ENCODE data around the gene SLFN14.
"Not testable (repeated sequence)": the region's sequence is repeated elsewhere in the genome, so short reads cannot be mapped to it uniquely, and the experiment has no call there.

The SLFN14 gene

DNA sequence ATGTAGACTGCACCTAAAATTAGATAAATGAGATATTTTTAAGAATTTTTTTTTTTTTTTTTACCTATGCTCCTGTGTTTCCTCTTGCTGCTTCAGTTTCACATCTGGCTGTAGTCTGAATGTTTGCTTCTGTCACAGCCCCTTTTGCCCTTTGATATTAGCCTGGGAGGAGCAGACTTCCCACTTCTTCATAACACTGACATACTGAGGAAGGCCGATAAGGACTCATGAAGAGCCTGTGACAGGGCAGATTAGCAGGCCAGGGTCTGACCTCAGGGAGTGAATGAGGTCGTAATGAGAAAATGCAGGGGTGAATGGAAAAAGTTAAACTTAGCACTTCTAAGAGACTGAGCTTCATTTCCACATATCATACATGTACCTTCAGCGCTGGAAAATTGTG is at the start of gene SLFN14:
Gene SLFN14, minus strand, starts transcription at position 117 of the 400 bp plus-strand sequence. CDS start 2,757 bp downstream, outside the sequence.
- DNase-seq (ENCODE audit: low read depth), result no peak

- DNase-seq (ENCODE audit: low read depth), result no peak
Observed at GRCh38 chr17:35609831-35610230, 49.2 kb upstream of the SLFN14 start.

DNA sequence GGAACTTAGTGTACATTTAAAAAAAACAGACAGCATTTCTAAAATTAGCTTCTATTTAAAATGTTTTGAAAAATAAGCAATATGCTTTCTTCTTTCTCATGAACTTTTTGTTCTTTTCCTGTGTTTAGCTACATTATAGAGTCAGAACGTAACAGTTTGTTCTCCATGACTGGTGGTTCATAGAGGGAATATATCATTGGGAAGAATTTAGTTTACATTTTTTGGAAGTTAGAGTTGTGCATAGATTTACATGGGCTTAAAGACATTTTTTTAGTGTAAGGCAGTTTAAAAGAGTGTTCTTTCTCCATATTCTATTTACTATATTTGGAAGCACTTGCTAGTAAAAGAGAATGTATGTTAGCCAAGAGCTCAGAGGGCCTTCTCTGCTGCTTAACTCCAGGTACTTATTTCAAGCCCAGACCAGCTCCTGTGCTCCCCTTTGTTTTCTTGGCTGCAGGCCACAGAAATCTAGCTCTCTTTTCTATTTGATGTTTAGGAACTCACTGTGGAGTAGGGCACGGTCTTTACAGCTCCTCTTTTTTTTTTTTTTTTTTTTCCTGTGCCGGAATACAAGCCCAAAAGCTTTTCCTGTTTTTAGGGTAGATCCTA is 46.7 kb upstream of the SLFN14 start:
- DNase-seq (ENCODE audit: low read depth), result no peak

DNA sequence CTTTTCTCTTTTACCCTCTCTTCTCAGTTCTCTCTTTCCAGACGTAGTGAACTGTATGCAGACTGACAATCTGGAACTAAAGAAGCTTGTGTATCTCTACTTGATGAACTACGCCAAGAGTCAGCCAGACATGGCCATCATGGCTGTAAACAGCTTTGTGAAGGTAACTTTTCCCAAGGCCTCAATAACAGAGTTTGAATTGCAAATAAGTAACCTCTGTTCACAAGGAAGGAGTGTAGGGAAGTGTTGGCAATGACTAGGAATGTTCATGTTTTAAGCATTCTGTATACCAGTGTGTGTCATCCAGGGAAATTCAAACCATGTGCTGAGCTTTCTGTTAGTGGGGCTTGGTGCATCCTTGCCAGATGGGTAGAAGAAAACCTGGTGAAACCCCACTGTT is 45.1 kb upstream of the SLFN14 start:
- DNase-seq (ENCODE audit: low read depth), result no peak

- DNase-seq (ENCODE audit: low read depth), result no peak
Observed at GRCh38 chr17:35603674-35604073, 43.1 kb upstream of the SLFN14 start.

- DNase-seq (ENCODE audit: low read depth), result no peak
Observed at GRCh38 chr17:35597604-35598003, 37.0 kb upstream of the SLFN14 start.

DNA sequence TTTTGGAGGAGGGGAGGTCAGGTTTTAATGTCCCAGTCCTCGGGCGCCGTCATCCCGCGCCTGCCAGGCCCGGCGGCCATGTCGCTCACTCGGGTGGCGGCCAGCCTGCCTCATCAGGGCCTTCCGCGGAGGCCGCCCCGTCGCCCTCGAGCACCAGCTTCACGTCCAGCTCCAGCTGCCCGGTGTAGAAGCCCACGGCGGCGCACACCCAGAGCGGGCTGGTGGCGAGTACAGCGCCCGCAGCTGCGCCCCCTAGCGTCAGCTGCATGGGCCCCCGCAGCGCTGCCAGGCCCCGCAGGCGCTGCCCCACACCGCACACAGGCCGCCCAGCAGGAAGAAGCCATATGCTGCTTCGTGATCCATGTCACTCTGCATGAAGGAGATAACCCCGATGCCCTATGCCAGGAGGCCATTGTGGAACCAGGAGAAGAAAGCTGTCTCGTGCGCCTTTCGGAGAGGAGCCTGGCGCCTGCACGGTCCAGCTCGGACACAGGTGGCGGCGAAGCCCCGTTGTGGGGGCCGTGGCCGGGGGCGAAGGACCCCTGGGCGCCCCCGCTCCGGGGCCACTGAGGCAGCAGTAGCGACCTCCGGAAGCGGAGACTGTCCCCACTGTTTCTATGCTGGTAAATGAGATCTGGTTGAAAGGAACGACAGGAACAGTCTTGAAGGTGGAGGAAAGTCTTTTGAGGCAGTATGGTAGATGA is 36.1 kb upstream of the SLFN14 start:
- no peak for DNase-seq (ENCODE audit: low read depth)

DNA sequence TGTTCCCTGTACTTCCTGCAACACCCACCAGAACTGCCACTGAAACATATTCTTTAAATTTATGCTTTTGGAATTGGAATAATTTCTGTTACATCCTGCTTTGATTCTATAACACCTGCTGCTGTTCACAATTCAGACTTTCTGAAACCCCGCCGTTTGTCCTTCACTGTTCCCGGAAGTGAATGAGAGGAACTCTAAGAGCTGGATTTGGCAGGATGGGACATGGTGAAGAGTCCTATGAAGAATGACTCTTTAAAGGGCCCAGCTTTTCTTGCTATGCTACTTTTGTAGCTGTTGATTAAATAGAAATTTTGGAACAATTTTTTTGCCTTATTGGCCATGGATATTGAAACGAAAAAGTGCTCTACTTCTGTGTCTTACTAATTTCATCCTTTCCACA is 35.5 kb upstream of the SLFN14 start:
- no peak for DNase-seq (ENCODE audit: low read depth)

DNA sequence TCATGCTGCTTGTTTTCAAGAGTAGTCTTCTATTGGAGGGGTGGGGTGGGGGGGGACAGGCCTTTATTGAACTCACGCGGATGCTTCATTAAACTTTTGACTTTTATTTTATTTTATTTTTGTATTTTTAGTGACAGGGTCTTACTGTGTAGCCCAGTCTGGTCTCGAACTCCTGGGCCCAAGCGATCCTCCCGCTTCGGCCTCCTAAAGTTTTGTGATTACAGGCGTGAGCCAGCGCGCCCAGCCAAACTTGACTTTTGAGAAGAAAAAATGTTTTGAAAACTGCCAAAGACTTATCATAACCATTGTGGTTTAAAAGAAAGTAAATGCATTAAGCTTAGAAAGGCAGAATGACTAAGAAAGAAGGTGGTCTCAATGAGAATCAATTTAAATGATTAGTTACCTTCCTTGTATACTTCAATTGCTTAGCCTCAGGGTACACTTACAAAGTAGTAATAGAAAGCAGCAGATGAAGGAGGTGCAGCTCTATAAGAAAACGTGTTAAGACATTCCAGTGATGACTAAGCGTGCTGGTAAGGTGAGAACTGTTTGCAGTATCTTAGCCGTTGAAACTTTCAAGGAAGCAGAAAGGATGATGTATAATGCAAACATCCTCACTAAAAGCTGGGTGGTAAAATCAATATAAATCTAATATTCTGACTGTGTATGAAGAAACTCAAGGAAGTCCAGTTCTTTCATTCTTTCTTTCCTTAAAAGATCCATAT is 27.7 kb upstream of the SLFN14 start:
- DNase-seq (ENCODE audit: low read depth), result no peak

- DNase-seq (ENCODE audit: low read depth), result peak; percentile 93
Observed at GRCh38 chr17:35587074-35587961, 26.7 kb upstream of the SLFN14 start, which contains the start of gene AP2B1. Gene AP2B1 (plus strand): TSS chr17:35587322. CDS start chr17:35594031, 6,709 bp downstream.

DNA sequence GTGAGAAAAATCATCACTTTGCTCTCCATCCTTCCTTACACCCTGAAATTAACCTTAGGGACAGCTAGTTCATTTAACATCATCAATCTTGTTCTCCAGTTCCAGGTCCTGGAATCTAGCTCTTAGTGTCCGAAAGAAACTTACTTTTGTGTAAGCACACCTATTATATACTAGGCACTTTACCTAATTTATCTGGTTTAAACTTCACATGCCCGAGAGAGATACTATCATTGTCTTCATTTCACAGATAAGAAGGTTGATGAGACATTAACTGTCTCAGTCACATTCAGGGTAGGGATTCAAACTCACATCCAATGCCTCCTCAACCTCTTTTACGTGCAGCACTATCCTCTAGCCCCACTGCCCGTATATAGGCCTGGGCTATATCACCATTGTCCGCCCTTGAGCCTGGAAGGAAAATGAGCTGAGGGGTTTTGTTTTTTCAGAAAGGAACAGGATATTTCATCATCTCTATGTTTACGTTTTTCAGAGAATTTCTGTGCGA is 26.0 kb upstream of the SLFN14 start:
- no peak for DNase-seq (ENCODE audit: low read depth)

- no peak for DNase-seq (ENCODE audit: low read depth)
Observed at GRCh38 chr17:35584061-35584460, 23.4 kb upstream of the SLFN14 start.

- no peak for DNase-seq (ENCODE audit: low read depth)
Observed at GRCh38 chr17:35578929-35579432, 18.4 kb upstream of the SLFN14 start.

DNA sequence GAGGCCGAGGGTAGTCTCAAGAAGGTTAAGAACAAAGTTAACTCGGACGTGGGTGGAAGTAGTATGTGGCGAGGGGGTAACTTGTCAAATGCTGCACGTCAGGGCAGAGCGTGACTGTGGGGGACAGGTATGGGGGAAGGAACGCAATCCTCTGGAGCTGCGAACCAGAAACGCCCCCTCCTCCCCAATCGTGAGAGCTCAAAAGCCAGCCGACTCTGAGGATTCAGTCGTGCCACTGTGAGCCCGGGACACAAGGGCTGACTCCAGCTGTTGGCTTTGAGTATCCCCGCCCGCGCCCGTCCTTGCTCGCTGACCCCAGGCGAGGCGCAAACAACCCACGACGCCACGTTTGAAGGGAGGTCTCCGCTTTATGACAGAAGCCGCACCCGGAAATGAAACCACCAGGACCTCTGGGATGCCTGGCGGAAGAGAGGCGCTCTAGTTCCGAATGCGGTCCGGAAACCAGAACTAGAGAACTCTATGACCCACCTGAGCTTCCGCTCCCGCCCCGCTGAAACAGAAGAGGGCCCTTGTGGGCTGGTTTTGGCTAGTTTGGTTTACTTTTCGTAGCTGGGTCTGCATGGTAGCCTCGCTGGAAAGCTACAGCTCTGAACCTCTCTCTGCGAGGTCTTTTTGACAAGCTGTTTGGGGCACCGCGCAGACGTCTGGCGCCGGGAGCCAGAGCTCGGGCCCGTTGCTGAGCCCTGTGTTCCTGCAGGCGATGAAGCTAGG is 17.7 kb upstream of the SLFN14 start, which contains the start of gene PEX12:
Gene PEX12, minus strand, starts transcription at position 375 of the 732 bp plus-strand sequence. CDS start 550 bp downstream, outside the sequence.
- peak; percentile 83 for DNase-seq (ENCODE audit: low read depth)

DNA sequence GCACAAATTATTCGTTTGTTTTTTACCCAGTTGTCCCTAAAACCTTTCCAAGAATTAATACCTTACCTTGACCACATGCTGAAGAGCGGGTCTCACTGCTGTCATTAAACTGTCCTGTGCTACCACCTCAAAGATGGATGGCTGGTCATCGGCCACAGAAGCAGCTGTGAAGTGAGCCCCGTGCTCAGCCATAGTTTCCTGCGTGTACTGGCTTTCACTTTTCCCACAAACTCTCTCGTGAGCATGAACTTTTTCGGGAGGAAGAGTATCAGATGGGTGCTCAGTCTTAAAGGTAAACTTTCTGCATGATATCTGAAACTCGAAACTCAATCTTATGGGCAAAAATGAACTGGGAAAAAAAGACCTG is 17.2 kb upstream of the SLFN14 start:
- no peak for DNase-seq (ENCODE audit: low read depth)

DNA sequence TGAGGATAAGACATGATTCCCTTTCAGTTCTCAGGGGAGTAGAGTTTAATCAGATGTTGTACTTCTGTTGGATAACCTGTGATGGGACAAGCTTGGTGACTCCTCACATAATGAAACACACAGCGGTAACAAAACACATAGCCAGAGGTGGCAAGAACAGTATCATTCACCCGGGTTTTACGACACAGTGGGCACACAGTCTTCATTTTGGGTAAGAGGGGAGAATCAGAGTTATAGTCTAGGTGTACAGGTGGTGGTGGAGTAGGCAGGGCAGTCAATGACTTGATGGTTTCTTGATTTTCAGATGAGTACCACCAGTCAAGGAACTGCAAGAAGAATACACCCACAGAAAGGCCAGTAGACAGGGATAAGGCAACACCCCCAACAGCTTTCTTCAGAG is 15.1 kb upstream of the SLFN14 start:
- no peak for DNase-seq (ENCODE audit: low read depth)

DNA sequence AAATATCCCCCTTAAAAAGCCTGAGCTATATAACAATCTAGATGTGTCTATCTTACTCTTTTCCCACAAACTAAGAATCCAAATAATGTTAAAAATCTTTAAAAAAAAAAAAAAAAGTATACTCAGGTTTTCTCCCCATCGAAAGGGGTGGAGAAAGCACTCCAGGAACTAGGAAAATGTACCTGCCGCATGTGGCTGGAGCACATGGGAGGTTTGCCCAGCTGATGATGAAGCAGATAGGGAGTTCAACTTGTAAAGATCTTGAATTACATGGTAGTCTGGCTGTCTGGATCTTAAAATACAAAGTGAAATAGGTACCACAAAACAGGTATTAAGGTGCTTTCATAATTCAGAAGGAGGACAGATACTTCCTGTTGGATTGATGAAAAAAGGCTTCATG is 8.8 kb upstream of the SLFN14 start:
- no peak for DNase-seq (ENCODE audit: low read depth)

DNA sequence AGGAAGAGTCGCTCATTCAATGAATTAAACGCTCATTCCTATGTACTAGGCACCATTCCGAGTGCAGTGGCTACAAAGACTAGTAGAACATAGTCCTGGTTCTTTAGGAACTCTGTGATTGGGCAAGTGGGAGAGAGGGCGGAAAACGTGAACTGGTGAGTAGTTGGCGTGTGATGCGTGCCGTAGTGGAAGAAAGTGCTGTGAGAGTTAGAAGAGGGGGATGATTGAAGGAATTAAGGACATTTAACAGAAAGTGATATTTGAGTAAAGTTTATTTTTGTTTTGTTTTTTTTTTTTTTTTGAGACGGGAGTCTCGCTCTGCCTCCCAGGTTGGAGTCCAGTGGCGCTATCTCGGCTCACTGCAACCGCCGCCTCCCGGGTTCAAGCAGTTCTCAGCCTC is 7.9 kb upstream of the SLFN14 start:
- DNase-seq (ENCODE audit: low read depth), result no peak

DNA sequence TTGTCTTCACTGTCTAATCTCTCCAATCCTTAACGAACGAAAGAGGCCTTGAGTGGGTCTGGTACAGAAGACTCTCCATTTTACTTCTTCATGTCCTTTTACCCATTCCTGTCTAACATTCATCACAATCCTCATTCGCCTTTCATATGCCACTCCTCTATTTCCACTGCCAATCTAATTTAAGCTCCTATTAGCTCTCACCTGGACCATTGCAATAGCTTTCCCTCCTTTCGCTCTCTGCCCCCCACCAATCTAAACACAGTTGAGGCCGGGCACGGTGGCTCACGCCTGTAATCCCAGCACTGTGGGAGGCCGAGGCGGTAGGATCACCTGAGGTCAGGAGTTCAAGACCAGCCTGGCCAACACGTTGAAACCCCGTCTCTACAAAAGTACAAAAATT is 6.3 kb upstream of the SLFN14 start:
- no peak for DNase-seq (ENCODE audit: low read depth)

GRCh38 chr17:35563181-35563580 is 2.6 kb upstream of the SLFN14 start:
- DNase-seq (ENCODE audit: low read depth), result not testable (repeated sequence)
